Ovary (tissue), 9 donors: ENCODE measurements around the gene PKNOX1. TPM values are rescaled to one million over a fixed set of nuclear protein-coding genes. Genes with fewer than 3 reads are reported as not detected.

Source experiments
- DNase-seq, 5 donors: peaks; one replicate each; pipeline ENCODE4 v3.0.0-alpha.2; 2019 to 2020
- H3K27ac ChIP-seq, 2 donors: fragments of 200-600 bp; one replicate each; pipeline versions ENCODE4 v1.5.1 to v1.8.0; 2019 to 2022
- H3K27me3 ChIP-seq: fragments of 200-600 bp; one replicate; pipeline ENCODE4 v1.8.0; 2022
- H3K36me3 ChIP-seq: fragments of 200-600 bp; sonication (generic); one replicate; pipeline ENCODE4 v1.5.1; 2019
- H3K4me1 ChIP-seq: one replicate; pipeline ENCODE4 v1.8.1; 2013; ENCODE audit warnings: mild to moderate bottlenecking, moderate library complexity; ENCODE audit not compliant: insufficient read depth
- H3K4me3 ChIP-seq: fragments of 200-600 bp; sonication (generic); one replicate; pipeline ENCODE4 v1.5.1; 2017
- H3K9me3 ChIP-seq, 2 donors: fragments of 200-600 bp in 1 of 2; sonication (generic) in 1 of 2; one replicate each; pipeline versions ENCODE4 v1.5.1 to v1.8.1; 2013 to 2019; ENCODE audit warnings: mild to moderate bottlenecking in 1 of 2, moderate library complexity in 1 of 2
- EP300 ChIP-seq: sonication (generic); formaldehyde crosslinking; IDR thresholded peaks from one replicate; pipeline ENCODE4 v1.6.1; 2017; ENCODE audit warnings: antibody characterized with exemption
- POLR2A ChIP-seq: fragments of 450-650 bp; IDR thresholded peaks from one replicate; pipeline ENCODE4 v1.6.1; 2017; ENCODE audit warnings: antibody characterized with exemption, mild to moderate bottlenecking, moderate library complexity
- WGBS, 3 donors: extraction: QIAGEN DNeasy Blood & Tissue Kit in 1 of 3; methylation state at CpG; one replicate each; pipeline versions ENCODE4 v1.1.5 to v1.1.7; 2013 to 2017; 5-methylcytosine and 5-hydroxymethylcytosine counted together
- intact Hi-C, 4 donors: fragments of 100-400 bp; cut with DNase I; formaldehyde crosslinking; loops; one replicate each; pipeline versions ENCODE4 v1.11.0 to v1.15.1; 2022 to 2023
- polyA plus RNA-seq, 2 donors: library from polyadenylated mRNA; stranded (reverse); fragments of 200-250 nt in 1 of 2; fragments of 350-450 nt in 1 of 2; fragmentation: Illumina TruSeq in 1 of 2; extraction: RNeasy Lipid Tissue Mini Kit (QIAGEN cat#74804) in 1 of 2; gene quantifications; one replicate each; pipeline ENCODE4 v1.2.3, GENCODE V29; 2013 to 2014
- total RNA-seq, 7 donors: library from RNA; depleted of rRNA in 2 of 7; stranded (reverse); fragments of >200 nt in 2 of 7; fragmentation: NEBNext Ultra II Directional in 3 of 7; extraction: Animal tissue kit (Norgen Biotek cat#: 25700) in 3 of 7; gene quantifications; one replicate each; pipeline versions ENCODE4 v1.1.0 to v1.2.4, GENCODE V29; 2016 to 2023
- TF ChIP-seq, protein P1 (sequence below), 3 donors: fragments of 450-650 bp in 2 of 3; fragments of 200-600 bp in 1 of 3; IDR thresholded peaks; one replicate each; pipeline versions ENCODE4 v1.5.1 to v1.8.0; 2016 to 2022; ENCODE audit warnings: antibody characterized with exemption in 3 of 3, mild to moderate bottlenecking in 1 of 3
- donor health status: DM: no; HTN: no; CAD: no; lungs with moderate emphysema.
- donor health status: DM: no; HTN: no; CAD: no.
- donor health status: Bipolar disorder and iron deficiency.
- donor health status: DM: yes; HTN: yes; CAD: no.
- donor health status: DM: no; HTN: no; CAD: no.
- donor health status: DM: yes; HTN: yes; CAD: no.

PKNOX1 gene
- total and polyA plus RNA-seq, 9 donors = 7.0 to 50.9 (median 25.4) TPM

DNA sequence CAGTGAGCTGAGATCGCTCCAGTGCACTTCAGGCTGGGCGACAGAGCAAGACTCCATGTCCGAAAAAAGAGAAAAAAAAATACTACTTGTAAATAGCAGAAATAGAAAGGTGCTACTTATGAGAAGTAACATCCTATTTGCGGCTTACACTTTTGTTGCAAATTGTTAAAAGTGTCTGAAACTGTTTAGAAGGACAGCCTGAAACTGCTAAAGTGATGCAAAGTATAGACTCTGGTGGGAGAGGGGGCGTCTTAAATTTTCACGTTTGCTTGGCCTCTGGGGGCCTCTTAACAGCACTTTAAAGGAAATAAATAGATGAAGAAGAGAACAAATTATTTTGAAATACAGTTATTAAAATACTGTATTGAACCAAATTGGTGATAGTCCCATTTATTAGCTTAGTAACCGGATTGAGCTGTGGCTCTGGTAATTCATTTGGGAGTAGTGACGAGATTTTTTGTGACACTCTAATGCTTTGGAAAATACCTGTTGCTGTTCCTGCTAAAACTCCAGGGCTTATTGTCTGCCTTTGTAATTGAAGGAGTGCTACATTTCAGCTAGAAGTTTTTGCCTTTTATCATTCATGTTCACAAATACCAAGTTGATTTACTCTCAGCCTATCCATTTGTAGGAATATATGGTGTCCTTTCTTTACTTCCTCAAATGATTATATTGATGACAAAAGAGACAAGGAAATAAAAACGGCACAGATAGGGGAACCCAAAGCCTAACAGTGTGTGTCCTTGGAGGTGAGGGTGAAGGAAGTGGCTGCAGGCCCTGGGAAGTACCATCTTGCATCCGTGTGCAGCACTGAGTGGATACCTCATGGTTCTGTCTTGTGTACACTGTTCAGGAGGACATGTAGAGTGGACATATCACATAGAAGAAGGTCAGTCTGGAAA is 6.2 kb downstream of the PKNOX1 start:
- WGBS, 3 donors = 75 to 81% (median 79%) methylated on average over 10 of the region's 10 CpGs
- Histone ChIP-seq H3K36me3 (no peaks in the 10 kb centered on the region), H3K27ac (no peak overlapping the region), H3K4me3 (no peak overlapping the region), H3K9me3 (no peaks in the 10 kb centered on the region), H3K4me1 (no peaks in the 10 kb centered on the region), H3K27me3 (no peaks in the 10 kb centered on the region)
- TF ChIP-seq EP300 (no peak), POLR2A (no peak)
- TF ChIP-seq, protein P1, sequence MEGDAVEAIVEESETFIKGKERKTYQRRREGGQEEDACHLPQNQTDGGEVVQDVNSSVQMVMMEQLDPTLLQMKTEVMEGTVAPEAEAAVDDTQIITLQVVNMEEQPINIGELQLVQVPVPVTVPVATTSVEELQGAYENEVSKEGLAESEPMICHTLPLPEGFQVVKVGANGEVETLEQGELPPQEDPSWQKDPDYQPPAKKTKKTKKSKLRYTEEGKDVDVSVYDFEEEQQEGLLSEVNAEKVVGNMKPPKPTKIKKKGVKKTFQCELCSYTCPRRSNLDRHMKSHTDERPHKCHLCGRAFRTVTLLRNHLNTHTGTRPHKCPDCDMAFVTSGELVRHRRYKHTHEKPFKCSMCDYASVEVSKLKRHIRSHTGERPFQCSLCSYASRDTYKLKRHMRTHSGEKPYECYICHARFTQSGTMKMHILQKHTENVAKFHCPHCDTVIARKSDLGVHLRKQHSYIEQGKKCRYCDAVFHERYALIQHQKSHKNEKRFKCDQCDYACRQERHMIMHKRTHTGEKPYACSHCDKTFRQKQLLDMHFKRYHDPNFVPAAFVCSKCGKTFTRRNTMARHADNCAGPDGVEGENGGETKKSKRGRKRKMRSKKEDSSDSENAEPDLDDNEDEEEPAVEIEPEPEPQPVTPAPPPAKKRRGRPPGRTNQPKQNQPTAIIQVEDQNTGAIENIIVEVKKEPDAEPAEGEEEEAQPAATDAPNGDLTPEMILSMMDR (IDR thresholded peaks at IDR 0.05) = no peak
- intact Hi-C loops = no loop called here
- DNase-seq = no peak

DNA sequence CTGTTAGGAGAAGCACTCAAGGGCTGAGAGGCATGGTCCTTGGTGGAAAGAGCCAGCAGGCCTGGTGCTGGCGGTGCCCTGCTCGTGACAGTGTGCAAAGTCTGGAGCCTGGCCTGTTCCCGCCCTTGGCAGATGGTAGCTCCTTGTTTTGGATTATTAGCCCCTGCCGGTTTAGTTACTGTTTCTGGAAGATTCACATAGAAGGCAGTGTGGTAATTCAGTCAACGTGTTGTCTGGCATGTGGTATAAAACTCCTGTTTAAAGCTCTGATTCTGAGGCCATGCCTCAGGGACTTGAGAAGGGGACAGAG is 6.8 kb downstream of the PKNOX1 start:
- Histone ChIP-seq H3K36me3 (no peaks in the 10 kb centered on the region), H3K9me3 (no peaks in the 10 kb centered on the region), H3K27me3 (no peaks in the 10 kb centered on the region), H3K27ac (no peak overlapping the region), H3K4me1 (no peaks in the 10 kb centered on the region), H3K4me3 (no peak overlapping the region)
- intact Hi-C loops = no loop called here
- 69 to 74% (median 72%) methylated on average over 5 of the region's 5 CpGs for WGBS, 3 donors
- TF ChIP-seq EP300 = no peak
- TF ChIP-seq, protein P1 (IDR thresholded peaks at IDR 0.05) = no peak
- TF ChIP-seq POLR2A = no peak
- no peak for DNase-seq

DNA sequence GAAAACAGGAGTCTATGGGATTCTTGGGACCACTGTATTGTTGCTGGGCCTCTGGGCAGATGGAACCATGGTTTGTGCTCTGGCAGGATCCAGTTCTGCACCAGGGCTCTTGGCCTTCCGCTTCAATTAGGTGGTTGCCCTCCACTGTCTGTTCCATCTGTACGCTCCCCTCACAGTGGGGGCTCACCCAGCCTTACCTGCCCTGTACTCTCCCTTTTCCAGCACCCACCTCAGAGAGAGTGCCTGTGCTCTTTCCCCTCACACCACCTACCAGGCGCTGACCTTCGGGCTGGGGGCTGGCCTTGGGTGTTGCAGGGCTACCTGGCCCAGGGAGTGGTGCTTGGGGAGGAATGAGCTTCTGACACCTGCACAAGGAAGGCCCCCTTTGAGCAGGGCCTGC is 7.5 kb downstream of the PKNOX1 start:
- intact Hi-C loops = no loop called here
- no peaks in the 10 kb centered on the region for H3K9me3 ChIP-seq

DNA sequence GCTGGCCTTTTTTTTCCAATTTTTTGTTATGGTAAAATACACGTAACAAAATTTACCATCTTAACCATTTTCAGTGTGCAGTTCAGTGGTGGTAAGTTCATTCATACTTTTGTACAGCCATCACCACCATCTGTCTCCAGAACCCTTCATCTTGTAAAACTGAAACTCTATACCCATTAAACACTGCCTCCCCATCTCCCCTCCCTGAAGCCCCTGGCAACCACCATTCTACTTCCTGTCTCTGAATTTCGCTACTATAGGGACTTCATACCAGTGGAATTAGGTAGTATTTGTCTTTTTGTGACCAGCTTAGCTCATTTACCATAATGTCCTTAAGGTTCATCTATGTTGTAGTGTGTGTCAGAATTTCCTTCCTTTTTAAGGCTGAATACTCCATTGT is 8.7 kb downstream of the PKNOX1 start:
- WGBS, 3 donors = 91 to 95% (median 92%) methylated on average over 2 of the region's 2 CpGs
- H3K36me3 ChIP-seq = no peaks in the 10 kb centered on the region

More for the DNA sequence above, 7.5 kb downstream of the PKNOX1 start:
- Histone ChIP-seq H3K27ac (no peak overlapping the region), H3K27me3 (no peaks in the 10 kb centered on the region), H3K36me3 (no peaks in the 10 kb centered on the region), H3K4me1 (no peaks in the 10 kb centered on the region), H3K4me3 (no peak overlapping the region)
- DNase-seq = no peak
- TF ChIP-seq POLR2A (no peak), EP300 (no peak)
- TF ChIP-seq, protein P1 (IDR thresholded peaks at IDR 0.05) = no peak
- 97 to 100% (median 100%) methylated on average over 4 of the region's 4 CpGs for WGBS, 3 donors

More for the DNA sequence above, 8.7 kb downstream of the PKNOX1 start:
- H3K4me3 ChIP-seq = no peak overlapping the region
- no peak overlapping the region for H3K27ac ChIP-seq
- no peaks in the 10 kb centered on the region for H3K27me3 ChIP-seq
- H3K4me1 ChIP-seq = no peaks in the 10 kb centered on the region
- TF ChIP-seq POLR2A (no peak), EP300 (no peak)
- TF ChIP-seq, protein P1 (IDR thresholded peaks at IDR 0.05) = no peak
- DNase-seq = no peak
- H3K9me3 ChIP-seq = no peaks in the 10 kb centered on the region
- intact Hi-C loops = no loop called here
